H1 (cell line): Measurements from ENCODE around the gene RIMS1. TPM values are rescaled to one million over a fixed set of nuclear protein-coding genes. Genes with fewer than 3 reads are reported as not detected.

ENCODE experiments used
- CTCF ChIA-PET: fragments of 300-600 bp; sonication (Branson Sonifier 250); formaldehyde crosslinking; loops from one replicate; lab custom pipeline; 2021; ENCODE audit not compliant: partially characterized antibody; lab: Charles Lee
- POLR2A ChIA-PET: fragments of 300-600 bp; sonication (Branson Sonifier 250); formaldehyde crosslinking; loops from one replicate; lab custom pipeline; 2021; ENCODE audit warnings: inconsistent platforms; ENCODE audit not compliant: partially characterized antibody; lab: Charles Lee
- DNase-seq, 2 experiments: peaks; one replicate each; pipeline versions ENCODE4 v3.0.0 to v3.0.0-alpha.2; 2010 to 2022; ENCODE audit warnings: low spot score in 2 of 2, low read depth in 1 of 2, mixed read lengths in 1 of 2
- FAIRE-seq: peaks from 2 replicates; lab custom pipeline; 2011; peaks lifted over from hg19 to GRCh38; lab: Jason Lieb, UNC
- H2AFZ ChIP-seq: 2 replicates; pipeline ENCODE4 v1.8.1; 2012; ENCODE audit warnings: low read length, inconsistent platforms
- H2AK5ac ChIP-seq: 2 replicates; pipeline ENCODE4 v1.6.1; 2013; ENCODE audit warnings: low read depth, low read length
- H2BK120ac ChIP-seq: replicated peaks from 2 replicates; pipeline ENCODE3; 2013; ENCODE audit warnings: low read depth, low read length, inconsistent platforms
- H2BK12ac ChIP-seq: 2 replicates; pipeline ENCODE4 v1.6.1; 2013; ENCODE audit warnings: low read depth, low read length
- H2BK15ac ChIP-seq: 2 replicates; pipeline ENCODE4 v1.6.1; 2013; ENCODE audit warnings: low read length
- H2BK20ac ChIP-seq: 2 replicates; pipeline ENCODE4 v1.6.1; 2013; ENCODE audit warnings: low read length
- H2BK5ac ChIP-seq: 2 replicates; pipeline ENCODE4 v1.6.1; 2013; ENCODE audit warnings: low read depth, low read length
- H3K14ac ChIP-seq: 2 replicates; pipeline ENCODE4 v1.6.1; 2013; ENCODE audit warnings: inconsistent platforms; ENCODE audit not compliant: insufficient read length
- H3K18ac ChIP-seq: 2 replicates; pipeline ENCODE4 v1.6.1; 2013; ENCODE audit warnings: low read length; ENCODE audit errors: extremely low read depth
- H3K23ac ChIP-seq: 2 replicates; pipeline ENCODE4 v1.6.1; 2013; ENCODE audit warnings: inconsistent platforms; ENCODE audit not compliant: insufficient read length
- H3K23me2 ChIP-seq: 2 replicates; pipeline ENCODE4 v1.6.1; 2013; ENCODE audit warnings: low read depth, low read length
- H3K27ac ChIP-seq: 2 replicates; pipeline ENCODE4 v1.6.1; 2011; ENCODE audit warnings: low read depth, low read length, inconsistent platforms
- H3K27me3 ChIP-seq, 4 experiments: replicated peaks in 1 of 4; 1 replicate in 1 of 4; 2 replicates in 3 of 4; pipeline versions ENCODE4 v1.6.1 to v1.8.1; 2011 to 2013; ENCODE audit warnings: low read length in 3 of 4, mild to moderate bottlenecking in 3 of 4, inconsistent platforms in 2 of 4, mixed read lengths in 2 of 4, moderate library complexity in 1 of 4; ENCODE audit not compliant: control insufficient read depth in 3 of 4, insufficient read depth in 3 of 4; ENCODE audit errors: extremely low read depth in 1 of 4
- H3K36me3 ChIP-seq, 4 experiments: 2 replicates each; pipeline versions ENCODE4 v1.6.1 to v1.8.1; 2011 to 2013; ENCODE audit warnings: mild to moderate bottlenecking in 4 of 4, low read length in 3 of 4, moderate library complexity in 2 of 4, control low read depth in 1 of 4, inconsistent platforms in 1 of 4; ENCODE audit not compliant: insufficient read depth in 4 of 4, control insufficient read depth in 2 of 4
- H3K4ac ChIP-seq: replicated peaks from 2 replicates; pipeline ENCODE3; 2013; ENCODE audit warnings: low read length, low read depth, mixed read lengths, inconsistent platforms; ENCODE audit not compliant: insufficient read length
- H3K4me1 ChIP-seq, 4 experiments: replicated peaks in 1 of 4; 1 replicate in 1 of 4; 2 replicates in 3 of 4; pipeline versions ENCODE4 v1.6.1 to v1.8.1; 2011 to 2013; ENCODE audit warnings: low read length in 3 of 4, inconsistent platforms in 2 of 4, mixed read lengths in 1 of 4; ENCODE audit not compliant: insufficient read depth in 4 of 4, control insufficient read depth in 3 of 4
- H3K4me2 ChIP-seq, 2 experiments: 2 replicates each; pipeline versions ENCODE4 v1.6.1 to v1.8.1; 2011 to 2013; ENCODE audit warnings: low read depth in 2 of 2, low read length in 2 of 2, control low read depth in 1 of 2, inconsistent platforms in 1 of 2, mild to moderate bottlenecking in 1 of 2; ENCODE audit not compliant: insufficient read depth in 1 of 2
- H3K4me3 ChIP-seq, 4 experiments: fragments of 200-600, 300-600 bp in 1 of 4; sonication (generic), shearing (Covaris generic), sonication (Bioruptor Twin) in 1 of 4; 2 replicates each; pipeline versions ENCODE4 v1.5.1 to v1.8.1; 2011 to 2016; ENCODE audit warnings: low read length in 4 of 4, low read depth in 3 of 4, control low read depth in 2 of 4, inconsistent platforms in 2 of 4, mild to moderate bottlenecking in 2 of 4, mixed read lengths in 1 of 4, moderate library complexity in 1 of 4; ENCODE audit not compliant: insufficient read depth in 2 of 4; ENCODE audit errors: extremely low read depth in 1 of 4
- H3K56ac ChIP-seq: replicated peaks from 2 replicates; pipeline ENCODE3; 2013; ENCODE audit warnings: low read depth, mild to moderate bottlenecking, mixed read lengths, low read length, inconsistent platforms; ENCODE audit not compliant: insufficient read length
- H3K79me1 ChIP-seq: 2 replicates; pipeline ENCODE4 v1.6.1; 2013; ENCODE audit warnings: low read depth, low read length, control low read depth
- H3K79me2 ChIP-seq, 2 experiments: 2 replicates each; pipeline versions ENCODE4 v1.6.1 to v1.8.1; 2012 to 2013; ENCODE audit warnings: low read length in 2 of 2, mild to moderate bottlenecking in 2 of 2, inconsistent platforms in 1 of 2; ENCODE audit not compliant: insufficient read depth in 2 of 2, control insufficient read depth in 1 of 2
- H3K9ac ChIP-seq, 4 experiments: replicated peaks in 1 of 4; 1 replicate in 1 of 4; 2 replicates in 3 of 4; pipeline versions ENCODE4 v1.6.1 to v1.8.1; 2011 to 2013; ENCODE audit warnings: low read depth in 3 of 4, low read length in 3 of 4, control low read depth in 2 of 4, mild to moderate bottlenecking in 2 of 4, moderate library complexity in 2 of 4, inconsistent platforms in 1 of 4; ENCODE audit errors: extremely low read depth in 1 of 4
- H3K9me3 ChIP-seq, 2 experiments: 2 replicates each; pipeline versions ENCODE4 v1.6.1 to v1.8.1; 2012 to 2013; ENCODE audit warnings: mild to moderate bottlenecking in 2 of 2, moderate library complexity in 2 of 2, control low read depth in 1 of 2, inconsistent platforms in 1 of 2, low read depth in 1 of 2, low read length in 1 of 2, mixed read lengths in 1 of 2; ENCODE audit not compliant: insufficient read depth in 2 of 2
- H4K20me1 ChIP-seq, 2 experiments: replicated peaks in 1 of 2; 2 replicates each; pipeline versions ENCODE3 to v1.8.1; 2011 to 2013; ENCODE audit warnings: inconsistent platforms in 2 of 2, low read length in 2 of 2, mild to moderate bottlenecking in 1 of 2; ENCODE audit not compliant: insufficient read depth in 2 of 2, control insufficient read depth in 1 of 2
- H4K5ac ChIP-seq: 2 replicates; pipeline ENCODE4 v1.6.1; 2013; ENCODE audit warnings: low read length, low read depth, mixed read lengths, inconsistent platforms; ENCODE audit not compliant: insufficient read length
- H4K8ac ChIP-seq: 2 replicates; pipeline ENCODE4 v1.8.0; 2013; ENCODE audit warnings: mild to moderate bottlenecking, moderate library complexity, low read length, inconsistent platforms; ENCODE audit not compliant: insufficient read depth; ENCODE audit errors: extremely low read depth
- H4K91ac ChIP-seq: replicated peaks from 2 replicates; pipeline ENCODE3; 2013; ENCODE audit warnings: low read length, mixed read lengths, inconsistent platforms; ENCODE audit not compliant: insufficient read length
- BCL11A ChIP-seq, 2 experiments: IDR thresholded peaks; one replicate each; pipeline ENCODE4 v1.6.1; 2011; ENCODE audit warnings: low read depth in 2 of 2, low read length in 2 of 2, mild to moderate bottlenecking in 2 of 2
- CHD1 ChIP-seq: IDR thresholded peaks from 2 replicates; pipeline ENCODE4 v1.6.1; 2012; ENCODE audit warnings: low read depth, low read length, improper control_type of control experiment
- EGR1 ChIP-seq: IDR thresholded peaks from 2 replicates; pipeline ENCODE4 v1.6.1; 2011; ENCODE audit warnings: low read depth, low read length, borderline replicate concordance
- KDM1A ChIP-seq: fragments of 200-600, 300-600 bp; sonication (generic); IDR thresholded peaks from 2 replicates; pipeline ENCODE4 v1.7.1; 2016; ENCODE audit warnings: mild to moderate bottlenecking, low read length, borderline replicate concordance
- KDM4A ChIP-seq: IDR thresholded peaks from one replicate; pipeline ENCODE4 v1.7.1; 2012; ENCODE audit warnings: low read depth, mild to moderate bottlenecking, moderate library complexity, low read length, inconsistent platforms; ENCODE audit not compliant: severe bottlenecking
- TAF1 ChIP-seq: IDR thresholded peaks from 2 replicates; pipeline ENCODE4 v1.6.1; 2011; ENCODE audit warnings: mild to moderate bottlenecking, low read depth, low read length
- ZNF274 ChIP-seq: IDR thresholded peaks from 2 replicates; pipeline ENCODE4 v1.7.0; 2012; ENCODE audit warnings: low read length, borderline replicate concordance; ENCODE audit errors: extremely low read depth
- WGBS, 2 experiments: shearing (Covaris generic) in 1 of 2; methylation state at CpG; one replicate each; pipeline versions ENCODE4 v1.1.6 to v1.1.7; 2013 to 2015; ENCODE audit warnings: low lambda C conversion rate in 2 of 2, mixed read lengths in 2 of 2, inconsistent platforms in 1 of 2, low coverage in 1 of 2, missing lambda C conversion rate in 1 of 2; ENCODE audit not compliant: insufficient replicate concordance in 2 of 2, insufficient coverage in 1 of 2, insufficient read length in 1 of 2; ENCODE audit errors: extremely low coverage in 1 of 2, missing lambda C conversion rate in 1 of 2; 5-methylcytosine and 5-hydroxymethylcytosine counted together
- polyA plus RNA-seq, 7 experiments: library from polyadenylated mRNA; depleted of rRNA in 3 of 7; stranded (reverse) in 5 of 7; unstranded in 2 of 7; fragments of >200 nt in 5 of 7; fragments of 200-250 nt in 2 of 7; gene quantifications; 1 replicate in 5 of 7; 2 replicates in 1 of 7; 4 replicates in 1 of 7; pipeline versions ENCODE4 v1.2.1 to v1.2.3, GENCODE V29; 2011 to 2013; ENCODE audit warnings: missing spikeins in 2 of 7, mixed read lengths in 2 of 7
- total RNA-seq: library from RNA; stranded (reverse); fragmentation: NEBNext Ultra II Directional; extraction: Animal tissue kit (Norgen Biotek cat#: 25700); gene quantifications from 2 replicates; pipeline ENCODE4 v1.2.1, GENCODE V29; 2021

Gene RIMS1
- total and polyA plus RNA-seq, 2 of the 8 experiments (the other 6 are each of a cell fraction or from before 2014, with no cell fraction given): 0.63 to 2.3 TPM

DNA sequence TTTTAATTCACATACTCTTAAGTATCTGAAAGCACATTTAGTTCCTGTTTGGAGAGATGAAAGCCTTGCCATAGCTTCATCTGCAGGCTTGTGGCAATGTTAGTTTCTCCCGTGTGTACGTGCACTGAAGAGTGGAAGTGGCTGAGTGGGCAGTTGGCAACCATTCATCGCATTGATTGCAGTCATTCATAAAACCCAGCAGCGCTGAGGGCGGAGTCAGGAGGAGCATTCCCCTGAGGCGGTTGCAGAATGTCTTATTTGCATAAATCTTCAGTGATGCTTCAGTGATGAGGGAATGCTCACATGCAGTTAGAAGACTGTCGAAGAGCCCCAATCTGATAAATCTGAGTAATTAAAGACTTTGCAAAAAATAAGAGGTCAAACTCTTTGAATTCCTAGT is 79.1 kb downstream of the RIMS1 start:
- no peak overlapping the region for H3K14ac ChIP-seq
- 86% methylated on average over 7 of the region's 7 CpGs; no CpG with 5 or more reads in 1 of the 2 experiments for WGBS, 2 experiments
- H3K4me2 ChIP-seq: no peak overlapping the region

More for the DNA sequence above, 79.1 kb downstream of the RIMS1 start:
- ChIA-PET POLR2A (no interaction called here), CTCF (no interaction called here)
- Histone ChIP-seq H3K27me3 (no peaks in the 10 kb centered on the region), H3K56ac (no peak overlapping the region), H3K79me1 (no peaks in the 10 kb centered on the region), H2AK5ac (no peak overlapping the region), H3K4me1 (no peaks in the 10 kb centered on the region), H3K9me3 (no peaks in the 10 kb centered on the region), H3K36me3 (no peaks in the 10 kb centered on the region), H2BK20ac (no peak overlapping the region), H2BK5ac (no peak overlapping the region), H4K8ac (no peak overlapping the region; the same call in 1 of the 2 replicates), H2BK15ac (no peak overlapping the region), H2AFZ (no peak overlapping the region), H3K79me2 (no peaks in the 10 kb centered on the region), H3K4ac (no peak overlapping the region), H3K4me3 (no peak overlapping the region), H2BK12ac (no peak overlapping the region), H4K5ac (no peak overlapping the region), H3K27ac (no peak overlapping the region), H3K23ac (no peak overlapping the region), H2BK120ac (no peak overlapping the region), H3K9ac (no peak overlapping the region), H4K20me1 (no peaks in the 10 kb centered on the region), H3K23me2 (no peaks in the 10 kb centered on the region), H4K91ac (no peak overlapping the region), H3K18ac (no peak overlapping the region)
- TF ChIP-seq KDM4A (no peak), KDM1A (no peak), CHD1 (no peak), TAF1 (no peak), ZNF274 (no peak), EGR1 (no peak), BCL11A (IDR thresholded peaks at IDR 0.05; ENCODE audit: low read depth in 2 of 2, low read length in 2 of 2) (no peak)
- no peak for FAIRE-seq
- no peak for DNase-seq
